Progenitor cell of endocrine pancreas (in vitro differentiated cells): ENCODE measurements around the gene LRBA. TPM values are rescaled to one million over a fixed set of nuclear protein-coding genes. Genes with fewer than 3 reads are reported as not detected.
A peak's percentile ranks its signal among the peaks of the same experiment; 100 is the strongest.

Source experiments
- DNase-seq: peaks from one replicate; pipeline ENCODE4 v3.0.0; 2021; ENCODE audit warnings: low spot score; ENCODE audit not compliant: unreplicated experiment
- H3K27ac Mint-ChIP-seq: 2 replicates; pipeline ENCODE4 v1.8.0; 2021; ENCODE audit warnings: mild to moderate bottlenecking, moderate library complexity, mixed read lengths
- H3K27me3 Mint-ChIP-seq: 2 replicates; pipeline ENCODE4 v1.8.0; 2021; ENCODE audit warnings: mixed read lengths
- H3K36me3 Mint-ChIP-seq: 2 replicates; pipeline ENCODE4 v1.8.0; 2022; ENCODE audit warnings: mixed read lengths; ENCODE audit not compliant: insufficient read depth
- H3K4me1 Mint-ChIP-seq: 2 replicates; pipeline ENCODE4 v1.8.0; 2021; ENCODE audit warnings: low read depth, mixed read lengths
- H3K4me3 Mint-ChIP-seq: 2 replicates; pipeline ENCODE4 v1.8.0; 2021; ENCODE audit warnings: low read depth, mild to moderate bottlenecking, moderate library complexity, mixed read lengths
- H3K9me3 Mint-ChIP-seq: 2 replicates; pipeline ENCODE4 v1.8.0; 2021; ENCODE audit warnings: low read depth, mixed read lengths
- total RNA-seq: library from RNA; stranded (reverse); gene quantifications from 2 replicates; pipeline ENCODE4 v1.2.1, GENCODE V29; 2021
- TF ChIP-seq, protein P1 (sequence below): fragments of 200-600 bp; sonication (generic); IDR thresholded peaks from one replicate; pipeline ENCODE4 v1.5.0; 2021; ENCODE audit warnings: antibody characterized with exemption, mild to moderate bottlenecking; ENCODE audit not compliant: unreplicated experiment

Gene LRBA
- total RNA-seq, 1 donor from 2014 or later: 95.2 TPM

DNA sequence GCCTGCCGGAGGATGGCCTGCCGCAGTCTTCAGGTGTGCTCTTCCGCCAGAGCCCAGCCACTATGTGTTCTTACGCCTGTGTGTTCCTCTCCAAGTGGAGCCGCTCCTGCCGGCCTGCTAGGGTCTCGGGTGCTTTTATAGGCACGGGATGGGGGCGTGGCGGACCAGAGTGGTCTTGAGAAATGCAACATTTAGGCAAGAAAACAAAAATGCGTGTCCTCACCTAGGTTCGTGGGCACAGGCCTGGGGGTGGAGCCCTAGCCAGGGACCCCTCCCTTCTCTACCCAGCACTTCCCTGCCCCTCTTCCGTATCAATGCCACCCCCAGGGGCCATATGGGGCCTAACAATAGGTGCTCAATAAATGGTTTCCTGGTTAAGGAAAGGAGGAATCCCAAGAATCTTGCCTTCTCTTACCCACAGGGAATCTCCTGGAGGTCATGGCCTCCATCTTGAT, 34.4 kb upstream of the LRBA start:
- H3K9me3 Mint-ChIP-seq: no peaks in the 10 kb centered on the region
- H3K27ac Mint-ChIP-seq: no peak overlapping the region
- no peaks in the 10 kb centered on the region for H3K36me3 Mint-ChIP-seq
- no peak for DNase-seq
- H3K27me3 Mint-ChIP-seq: no peaks in the 10 kb centered on the region
- peaks cover 3% of the 10 kb centered on the region for H3K4me1 Mint-ChIP-seq
- no peak overlapping the region for H3K4me3 Mint-ChIP-seq
- TF ChIP-seq, protein P1, sequence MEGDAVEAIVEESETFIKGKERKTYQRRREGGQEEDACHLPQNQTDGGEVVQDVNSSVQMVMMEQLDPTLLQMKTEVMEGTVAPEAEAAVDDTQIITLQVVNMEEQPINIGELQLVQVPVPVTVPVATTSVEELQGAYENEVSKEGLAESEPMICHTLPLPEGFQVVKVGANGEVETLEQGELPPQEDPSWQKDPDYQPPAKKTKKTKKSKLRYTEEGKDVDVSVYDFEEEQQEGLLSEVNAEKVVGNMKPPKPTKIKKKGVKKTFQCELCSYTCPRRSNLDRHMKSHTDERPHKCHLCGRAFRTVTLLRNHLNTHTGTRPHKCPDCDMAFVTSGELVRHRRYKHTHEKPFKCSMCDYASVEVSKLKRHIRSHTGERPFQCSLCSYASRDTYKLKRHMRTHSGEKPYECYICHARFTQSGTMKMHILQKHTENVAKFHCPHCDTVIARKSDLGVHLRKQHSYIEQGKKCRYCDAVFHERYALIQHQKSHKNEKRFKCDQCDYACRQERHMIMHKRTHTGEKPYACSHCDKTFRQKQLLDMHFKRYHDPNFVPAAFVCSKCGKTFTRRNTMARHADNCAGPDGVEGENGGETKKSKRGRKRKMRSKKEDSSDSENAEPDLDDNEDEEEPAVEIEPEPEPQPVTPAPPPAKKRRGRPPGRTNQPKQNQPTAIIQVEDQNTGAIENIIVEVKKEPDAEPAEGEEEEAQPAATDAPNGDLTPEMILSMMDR: no peak

DNA sequence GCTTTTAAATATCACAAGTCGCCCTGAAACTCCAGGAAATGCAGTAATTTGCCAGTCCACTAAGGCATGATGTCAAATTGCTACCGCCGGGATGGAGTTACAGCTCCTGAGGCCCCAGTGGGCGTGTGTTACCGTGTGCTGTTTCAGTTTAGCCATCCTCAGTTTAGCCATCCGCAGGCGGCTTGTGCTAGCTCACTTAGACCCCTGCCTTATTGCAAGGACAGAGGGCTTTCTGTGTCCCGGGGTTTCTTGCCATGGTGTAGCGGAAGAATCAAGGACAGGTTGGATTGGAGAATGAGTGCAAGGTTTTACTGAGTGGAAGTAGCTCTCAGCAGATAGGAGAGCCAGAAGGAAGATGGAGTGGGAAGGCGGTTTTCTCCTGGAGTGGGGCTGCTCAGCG, 33.8 kb upstream of the LRBA start:
- Mint-ChIP-seq H3K36me3 (no peaks in the 10 kb centered on the region), H3K4me1 (peaks cover 5% of the 10 kb centered on the region), H3K27me3 (no peaks in the 10 kb centered on the region), H3K9me3 (no peaks in the 10 kb centered on the region), H3K4me3 (no peak overlapping the region), H3K27ac (no peak overlapping the region)
- DNase-seq: no peak
- TF ChIP-seq, protein P1: no peak

DNA sequence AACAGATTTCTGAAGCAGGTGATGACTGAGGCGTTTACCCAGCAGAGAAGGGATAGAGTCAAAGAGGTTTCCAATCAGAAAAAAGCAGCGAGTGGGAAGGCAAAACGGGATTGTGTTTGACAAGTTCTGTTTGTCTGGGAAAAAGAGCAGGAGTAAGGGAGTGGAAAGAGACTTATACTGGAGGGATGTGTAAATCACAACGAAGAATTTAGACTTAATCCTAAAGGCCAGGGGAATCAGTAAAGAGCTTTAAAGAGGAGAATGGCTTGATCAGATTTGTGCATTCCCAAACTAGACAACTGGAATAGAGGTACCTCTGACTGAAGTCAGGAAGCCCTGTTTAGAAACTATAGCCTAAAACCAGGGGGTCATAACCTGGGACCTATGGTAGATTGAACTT, 31.5 kb upstream of the LRBA start:
- DNase-seq: no peak
- Mint-ChIP-seq H3K4me1 (peaks cover 5% of the 10 kb centered on the region), H3K27me3 (no peaks in the 10 kb centered on the region), H3K4me3 (no peak overlapping the region), H3K36me3 (no peaks in the 10 kb centered on the region), H3K27ac (no peak overlapping the region), H3K9me3 (no peaks in the 10 kb centered on the region)
- TF ChIP-seq, protein P1: no peak

DNA sequence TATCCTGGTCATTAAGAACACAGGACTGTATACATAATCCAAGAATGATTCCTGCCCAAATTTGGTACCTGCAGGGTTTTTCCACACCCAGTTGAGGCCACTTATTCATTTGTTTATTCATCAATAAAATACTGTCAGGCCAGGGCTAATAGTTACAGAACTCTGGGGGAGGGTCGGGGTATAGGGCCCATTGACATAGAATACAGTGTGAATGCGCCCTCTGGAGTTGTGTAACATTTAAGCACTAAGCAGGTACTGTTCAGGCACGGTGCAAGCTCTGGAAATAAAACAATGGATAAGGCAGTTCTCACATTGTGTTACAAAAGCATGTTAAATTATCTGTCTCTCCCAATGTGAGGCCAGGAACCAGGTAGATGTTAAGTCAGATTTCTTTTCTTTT, 30.8 kb upstream of the LRBA start:
- Mint-ChIP-seq H3K27ac (no peak overlapping the region), H3K27me3 (no peaks in the 10 kb centered on the region), H3K4me1 (peaks cover 5% of the 10 kb centered on the region), H3K36me3 (no peaks in the 10 kb centered on the region), H3K9me3 (no peaks in the 10 kb centered on the region), H3K4me3 (no peak overlapping the region)
- TF ChIP-seq, protein P1: peak; percentile 51
- DNase-seq: no peak

DNA sequence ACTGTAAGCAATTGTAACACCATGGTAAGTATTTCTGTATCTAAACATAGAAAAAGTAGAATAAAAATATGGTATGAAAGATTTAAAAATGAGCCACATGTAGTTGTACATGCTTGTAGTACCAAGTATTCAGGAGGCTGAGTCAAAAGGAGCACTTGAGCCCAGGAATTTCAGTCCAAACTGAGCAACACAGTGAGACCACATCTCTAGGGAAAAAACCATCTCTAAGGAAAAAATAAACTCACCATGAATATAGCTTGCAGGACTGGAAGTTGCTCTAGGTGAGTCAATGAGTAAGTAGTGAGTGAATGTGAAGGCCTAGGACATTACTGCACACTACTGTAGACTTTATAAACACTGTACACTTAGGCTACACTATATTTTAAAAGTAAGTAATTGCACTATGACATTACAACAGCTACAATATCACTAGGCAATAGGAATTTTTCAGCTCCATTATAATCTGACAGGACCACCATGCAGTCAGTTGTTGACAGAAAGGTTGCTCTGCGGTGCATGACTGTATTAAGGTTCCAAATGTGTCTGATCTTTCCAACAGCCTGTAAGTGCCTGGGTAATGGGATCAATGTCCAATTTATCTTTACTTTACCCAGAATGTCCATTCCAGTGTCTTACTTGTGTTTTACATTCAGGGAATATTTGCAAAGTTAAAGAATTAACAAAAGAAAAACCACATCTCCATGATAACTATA, 28.9 kb upstream of the LRBA start:
- Mint-ChIP-seq H3K36me3 (no peaks in the 10 kb centered on the region), H3K27me3 (no peaks in the 10 kb centered on the region), H3K27ac (no peak overlapping the region), H3K4me3 (no peak overlapping the region), H3K4me1 (peaks cover 5% of the 10 kb centered on the region), H3K9me3 (no peaks in the 10 kb centered on the region)
- TF ChIP-seq, protein P1: no peak
- no peak for DNase-seq
